Measurements from ENCODE around the gene FBXL13.
"Not testable (repeated sequence)": the region's sequence is repeated elsewhere in the genome, so short reads cannot be mapped to it uniquely, and the experiment has no call there.

The FBXL13 gene

GRCh38 chr7:103074519-103075336 lies at the start of gene FBXL13, which contains the start of gene ARMC10:
FBXL13 (minus strand) TSS chr7:103074796.
ARMC10 (plus strand) TSS chr7:103075140; CDS start chr7:103075273, 133 bp downstream.
- peak; percentile 97 for DNase-seq

GRCh38 chr7:103123529-103123928 lies 48.9 kb upstream of the FBXL13 start:
- DNase-seq = no peak

- no peak for DNase-seq
Measured at GRCh38 chr7:103121641-103122040, 47.0 kb upstream of the FBXL13 start.

DNA sequence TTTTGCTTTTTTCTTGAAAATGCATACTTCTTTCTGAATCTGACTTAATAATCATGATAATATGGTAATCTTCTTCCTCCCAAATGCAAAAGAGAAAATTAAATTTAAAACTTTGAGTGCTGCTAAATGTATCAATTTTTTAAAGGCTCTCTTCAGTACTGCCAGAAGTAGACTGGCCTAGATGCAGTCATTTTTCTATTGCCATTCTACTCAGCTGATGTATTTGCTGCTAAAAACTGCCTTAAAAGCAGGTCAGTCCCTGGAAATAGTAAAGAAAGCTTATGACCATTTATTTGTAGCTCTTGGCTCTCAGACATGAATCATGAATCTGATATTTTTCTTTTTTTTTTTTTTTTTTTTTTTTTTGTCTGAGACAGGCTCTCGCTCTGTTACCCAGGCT lies 45.8 kb upstream of the FBXL13 start:
- no peak for DNase-seq

- no peak for DNase-seq
Measured at GRCh38 chr7:103119791-103120291, 45.2 kb upstream of the FBXL13 start.

GRCh38 chr7:103117465-103117864 lies 42.9 kb upstream of the FBXL13 start:
- DNase-seq = no peak

DNA sequence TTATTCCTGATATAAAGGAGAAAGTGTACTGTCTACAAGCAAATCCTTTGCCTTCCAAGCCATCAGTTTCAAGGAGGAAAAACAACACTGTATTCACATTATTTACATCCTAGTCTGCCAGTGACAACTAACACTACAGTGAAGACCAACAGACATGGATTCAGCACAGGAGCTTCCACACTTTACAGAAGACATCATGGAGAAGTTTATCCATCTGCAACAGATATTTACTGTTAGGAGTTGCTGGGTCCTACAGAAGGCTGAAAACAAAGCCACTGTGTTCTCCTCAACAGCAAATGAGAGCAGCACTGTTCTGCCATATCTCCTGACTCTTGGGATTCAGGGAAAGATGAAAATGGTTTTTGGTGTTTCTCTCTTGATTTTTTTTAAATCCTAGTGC lies 42.4 kb upstream of the FBXL13 start:
- no peak for DNase-seq

GRCh38 chr7:103116511-103116910 lies 41.9 kb upstream of the FBXL13 start:
- DNase-seq = no peak

GRCh38 chr7:103115771-103116170 lies 41.2 kb upstream of the FBXL13 start:
- DNase-seq = no peak

DNA sequence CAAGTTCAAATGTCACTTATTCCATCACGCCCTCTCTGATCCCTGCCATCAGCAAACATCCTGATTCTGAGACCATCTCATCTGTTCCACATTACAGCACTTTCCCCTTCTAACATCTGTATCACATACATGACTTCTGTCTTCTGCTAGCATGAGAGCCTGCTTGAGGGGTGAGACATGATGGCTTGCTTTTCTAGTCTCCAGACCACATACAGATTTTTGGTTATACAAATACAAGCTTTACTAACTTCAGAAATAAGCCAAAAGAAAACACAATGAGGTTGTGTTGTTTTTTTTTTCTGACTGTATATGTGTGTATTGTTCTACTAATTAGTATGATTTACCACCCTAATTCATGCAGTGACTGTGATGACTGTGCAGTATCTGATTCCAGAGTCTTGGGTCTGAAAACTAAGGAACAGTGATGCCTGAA lies 40.0 kb upstream of the FBXL13 start:
- no peak for DNase-seq

- DNase-seq = no peak
Measured at GRCh38 chr7:103113164-103113563, 38.6 kb upstream of the FBXL13 start.

GRCh38 chr7:103106703-103107070 lies 32.1 kb upstream of the FBXL13 start:
- not testable (repeated sequence) for DNase-seq

- no peak for DNase-seq
Measured at GRCh38 chr7:103106005-103106702, 31.6 kb upstream of the FBXL13 start.

- no peak for DNase-seq
Measured at GRCh38 chr7:103101543-103101942, 26.9 kb upstream of the FBXL13 start.

- no peak for DNase-seq
Measured at GRCh38 chr7:103100348-103100747, 25.8 kb upstream of the FBXL13 start.

- DNase-seq = no peak
Measured at GRCh38 chr7:103097041-103097440, 22.4 kb upstream of the FBXL13 start.

GRCh38 chr7:103095558-103095957 lies 21.0 kb upstream of the FBXL13 start:
- DNase-seq = not testable (repeated sequence)

DNA sequence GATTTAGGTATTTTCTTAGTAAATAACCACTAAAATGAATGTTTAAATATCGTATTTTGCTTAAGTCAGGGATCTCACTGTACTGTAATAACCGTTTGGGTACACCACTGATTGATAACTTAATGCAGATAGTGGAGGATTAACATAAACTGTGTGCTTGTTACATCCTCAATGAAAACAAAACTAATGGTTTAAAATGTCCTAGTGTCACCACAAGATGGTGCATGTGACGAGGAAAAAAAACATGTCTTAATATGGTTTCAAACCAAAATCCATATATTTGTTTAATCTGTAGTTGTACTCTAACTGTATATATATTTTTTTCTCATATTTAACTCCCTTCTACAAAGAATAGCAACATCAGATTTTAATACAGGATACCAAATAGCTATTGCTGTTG lies 19.5 kb upstream of the FBXL13 start:
- no peak for DNase-seq

DNA sequence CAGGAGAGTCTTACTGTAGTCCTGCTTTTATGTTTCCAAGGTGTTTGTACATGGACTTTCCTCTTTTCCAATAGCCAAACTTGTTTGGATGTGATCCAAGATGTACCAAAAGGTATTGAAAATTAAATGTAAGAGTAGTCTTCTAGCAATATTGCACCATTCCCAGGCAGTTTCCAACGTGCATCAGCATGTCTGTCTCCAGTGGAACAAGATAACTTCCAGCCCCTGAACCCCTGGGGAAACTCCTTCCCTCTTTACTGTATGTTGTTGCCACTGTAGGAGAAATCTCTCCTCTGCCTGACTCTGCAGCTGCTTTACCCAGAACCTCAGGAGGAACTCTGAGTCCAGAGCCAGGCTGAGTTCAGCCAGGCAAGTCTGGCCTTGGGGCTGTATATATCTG lies 18.8 kb upstream of the FBXL13 start:
- no peak for DNase-seq

- not testable (repeated sequence) for DNase-seq
Measured at GRCh38 chr7:103092321-103092720, 17.7 kb upstream of the FBXL13 start.

DNA sequence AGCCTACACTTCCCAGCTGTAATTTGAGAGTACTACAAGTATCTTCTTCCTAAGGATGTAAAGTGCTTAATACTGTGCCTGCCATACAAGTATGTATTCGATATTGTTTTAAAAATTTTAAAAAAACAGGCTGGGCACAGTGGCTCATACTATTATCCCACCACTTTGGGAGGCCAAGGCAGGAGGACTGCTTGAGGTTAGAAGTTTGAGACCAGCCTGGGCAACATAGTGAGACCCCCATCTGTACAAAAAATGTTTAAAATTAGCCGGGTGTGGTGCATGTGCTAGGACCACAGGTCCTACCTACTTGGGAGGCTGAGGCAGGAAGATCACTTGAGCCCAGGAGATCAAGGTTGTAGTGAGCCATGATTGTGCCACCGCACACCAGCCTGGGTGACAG lies 8.6 kb upstream of the FBXL13 start:
- DNase-seq = no peak

DNA sequence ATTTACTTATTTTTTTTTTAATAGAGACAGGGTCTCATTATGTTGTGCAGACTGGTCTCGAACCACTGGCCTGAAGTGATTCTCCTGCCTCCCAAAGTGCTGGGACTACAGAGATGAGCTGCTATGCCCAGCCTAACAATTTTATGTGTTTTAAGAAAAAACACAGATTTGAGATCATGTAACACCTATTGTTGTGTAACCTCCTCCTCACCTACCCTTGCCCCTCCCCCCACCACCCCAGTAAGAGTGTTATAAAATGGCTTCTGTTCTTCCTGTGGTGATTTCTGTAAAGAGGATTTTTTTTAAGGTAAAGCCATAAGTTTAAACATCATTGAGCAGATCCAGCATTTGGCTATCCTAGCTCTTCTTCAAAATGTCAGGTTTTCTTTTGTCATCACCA lies 7.9 kb upstream of the FBXL13 start:
- no peak for DNase-seq

DNA sequence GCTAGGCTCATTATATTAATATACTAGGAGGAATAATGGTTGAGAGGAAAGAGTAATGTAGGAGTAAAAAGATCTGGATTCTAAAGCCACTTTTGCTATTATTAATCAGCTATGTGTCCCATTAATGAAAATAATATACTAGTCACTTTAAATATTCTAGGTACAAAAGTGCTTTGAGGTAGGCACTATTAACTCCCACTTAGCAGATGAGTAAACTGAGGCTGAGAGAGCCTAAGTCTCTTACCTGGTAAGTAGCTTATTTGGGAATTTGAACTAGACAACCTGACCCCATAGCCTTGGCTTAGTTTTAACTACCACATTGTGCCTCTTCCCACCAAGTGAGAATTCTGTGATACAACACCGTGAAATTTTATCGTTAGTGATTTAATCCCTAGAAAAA lies 6.3 kb upstream of the FBXL13 start:
- no peak for DNase-seq

DNA sequence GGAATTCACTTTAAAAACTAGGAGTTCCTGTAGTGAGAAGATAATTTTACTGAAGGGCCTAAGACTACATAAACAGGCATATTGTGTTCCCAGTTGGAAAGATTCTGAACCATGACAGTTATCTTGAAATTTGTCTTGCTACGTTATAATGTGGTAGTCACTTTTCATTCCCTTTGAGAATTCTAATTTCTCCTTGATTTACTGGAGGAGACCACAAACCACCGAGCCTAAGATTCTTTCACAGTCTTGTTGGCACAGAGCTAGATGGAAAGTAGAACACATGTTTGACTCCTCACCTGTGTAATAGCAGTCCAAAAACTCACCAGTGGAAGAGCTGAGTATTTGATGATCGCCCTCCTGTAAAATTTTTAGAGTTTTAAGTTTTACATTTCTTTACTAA lies 5.2 kb upstream of the FBXL13 start:
- no peak for DNase-seq
